ENCODE measurements around the gene SCGB3A2.

SCGB3A2 gene, protein sequence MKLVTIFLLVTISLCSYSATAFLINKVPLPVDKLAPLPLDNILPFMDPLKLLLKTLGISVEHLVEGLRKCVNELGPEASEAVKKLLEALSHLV

DNA sequence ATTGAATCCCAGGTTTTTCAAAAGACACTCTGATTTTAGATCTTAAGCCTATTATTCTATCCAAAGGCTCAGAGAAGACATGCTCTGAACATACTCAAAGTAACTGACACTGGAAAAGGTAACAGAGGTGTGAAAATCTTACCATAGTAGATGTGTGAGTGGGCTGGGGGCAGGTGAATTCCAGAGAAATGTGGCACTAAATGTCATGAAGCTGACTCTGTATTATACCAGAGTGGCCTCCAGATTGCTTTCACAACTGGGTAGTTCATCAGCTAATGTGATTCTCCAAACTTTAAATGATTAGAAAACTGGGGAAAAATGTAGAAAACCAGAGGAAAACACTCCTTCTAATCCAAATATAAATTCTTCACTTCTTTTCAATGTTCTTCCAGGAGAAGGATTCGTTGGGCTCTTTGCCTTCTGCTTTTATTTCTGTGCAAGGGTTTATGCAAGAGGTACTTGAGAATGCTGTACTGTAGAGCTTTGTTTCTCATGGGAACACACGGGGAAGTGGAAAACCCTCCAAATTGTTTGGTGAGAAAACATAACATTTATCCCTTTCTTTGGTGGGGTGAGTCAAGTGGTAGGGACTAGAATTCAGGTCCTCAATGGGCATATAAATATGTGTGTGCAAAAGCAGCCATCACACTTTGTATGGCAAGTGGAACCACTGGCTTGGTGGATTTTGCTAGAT lies at the start of gene SCGB3A2:
SCGB3A2 (plus strand) TSS at position 646 of the 694 bp plus-strand sequence. CDS start 93 bp downstream, outside the sequence.
- peaks cover 13% of the 10 kb centered on the region for H3K4me1 ChIP-seq
- H3K9me3 ChIP-seq: 0 out of 2 replicates have a peak, but pooled peaks cover 2% of the 10 kb centered on the region
- no peak within 1 kb of the TSS for H3K4me3 ChIP-seq
- no peaks in the 10 kb centered on the region for H3K36me3 ChIP-seq (replicated peaks)
- DNase-seq (ENCODE audit: low spot score in 2 of 2): no peak
- peaks cover 12% of the 10 kb centered on the region for H3K27me3 ChIP-seq (ENCODE audit: low read depth)
- in situ Hi-C loops (cut with MboI; ENCODE audit: low sequenced_read_pairs): no loop called here

DNA sequence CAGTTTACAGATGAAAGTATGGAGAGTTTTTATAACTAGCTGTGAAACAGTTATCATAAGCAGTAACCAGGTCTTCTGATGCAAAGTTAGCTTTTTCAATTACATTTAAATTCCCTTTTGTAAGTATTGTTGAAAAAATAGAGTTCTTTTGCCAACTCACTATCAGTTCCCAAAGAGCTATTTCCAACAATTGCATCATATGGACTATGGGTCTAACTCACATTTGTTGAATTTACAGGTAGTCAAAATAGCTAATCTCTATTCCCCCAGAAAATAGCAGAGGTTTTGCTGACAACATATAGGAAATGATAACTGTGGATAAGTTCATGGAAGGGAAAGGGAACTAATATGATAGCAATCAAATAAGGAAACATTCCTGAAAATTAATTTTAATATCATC lies 48.5 kb upstream of the SCGB3A2 start:
- no peak overlapping the region for H3K4me3 ChIP-seq
- H3K9me3 ChIP-seq: no peaks in the 10 kb centered on the region
- H3K27me3 ChIP-seq (ENCODE audit: low read depth): peaks cover 12% of the 10 kb centered on the region
- no peaks in the 10 kb centered on the region for H3K36me3 ChIP-seq (replicated peaks)
- H3K4me1 ChIP-seq: no peaks in the 10 kb centered on the region
- in situ Hi-C loops (cut with MboI; ENCODE audit: low sequenced_read_pairs): no loop called here
- DNase-seq (ENCODE audit: low spot score in 2 of 2): no peak

DNA sequence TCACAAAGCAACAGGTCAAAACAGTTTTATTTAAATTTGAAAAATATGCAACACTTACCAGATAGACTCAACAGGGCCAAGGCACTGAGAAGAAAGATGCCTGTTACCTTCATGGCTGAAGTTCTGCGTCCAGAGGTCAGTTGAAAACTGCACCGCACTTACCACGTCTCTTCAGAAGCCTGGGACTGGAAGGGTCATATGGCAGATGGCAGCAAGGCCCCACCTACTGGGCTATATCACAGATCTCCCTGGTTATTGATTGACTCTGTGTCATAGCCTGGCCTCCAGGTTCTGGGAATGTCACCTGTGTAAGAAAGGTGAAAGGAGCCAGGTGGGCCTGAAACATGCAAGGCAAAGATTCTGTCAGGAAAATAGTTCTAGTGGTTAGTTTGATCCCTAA lies 47.0 kb upstream of the SCGB3A2 start, which contains the start of gene SPINK1:
SPINK1 (minus strand) TSS at position 207 of the 400 bp plus-strand sequence; CDS start at position 113, 94 bp downstream.
- no peaks in the 10 kb centered on the region for H3K9me3 ChIP-seq
- no peaks in the 10 kb centered on the region for H3K4me1 ChIP-seq
- in situ Hi-C loops (cut with MboI; ENCODE audit: low sequenced_read_pairs): no loop called here
- no peaks in the 10 kb centered on the region for H3K36me3 ChIP-seq (replicated peaks)
- H3K4me3 ChIP-seq: no peak within 1 kb of the TSS
- peaks cover 12% of the 10 kb centered on the region for H3K27me3 ChIP-seq (ENCODE audit: low read depth)
- no peak for DNase-seq (ENCODE audit: low spot score in 2 of 2)

DNA sequence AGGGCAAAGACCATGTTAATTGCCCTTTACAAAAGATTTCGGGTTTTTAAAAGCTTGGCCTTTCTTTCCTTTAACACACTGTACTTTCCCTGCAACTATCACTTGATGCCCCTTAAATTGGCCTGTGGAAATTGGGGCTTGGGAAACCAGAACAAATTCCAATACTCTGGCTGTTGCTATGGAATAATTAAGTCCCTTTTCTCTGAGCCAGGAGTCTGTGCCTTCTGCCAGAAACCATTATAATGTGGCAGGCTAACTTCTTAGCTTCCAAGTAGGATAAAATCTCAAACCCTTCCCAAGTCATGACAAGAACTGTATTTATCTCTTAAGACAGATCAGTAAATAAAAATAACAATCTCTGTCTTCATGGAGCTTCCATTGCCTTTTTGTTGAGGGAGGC lies 46.0 kb upstream of the SCGB3A2 start:
- Histone ChIP-seq H3K36me3 (replicated peaks) (no peaks in the 10 kb centered on the region), H3K4me1 (no peaks in the 10 kb centered on the region), H3K27me3 (ENCODE audit: low read depth) (peaks cover 12% of the 10 kb centered on the region), H3K9me3 (no peaks in the 10 kb centered on the region), H3K4me3 (no peak overlapping the region)
- DNase-seq (ENCODE audit: low spot score in 2 of 2): no peak
- in situ Hi-C loops (cut with MboI; ENCODE audit: low sequenced_read_pairs): no loop called here

GRCh38 chr5:147835386-147835798 lies 43.1 kb upstream of the SCGB3A2 start:
- H3K4me3 ChIP-seq: no peak overlapping the region
- in situ Hi-C loops (cut with MboI; ENCODE audit: low sequenced_read_pairs): no loop called here
- H3K9me3 ChIP-seq: no peaks in the 10 kb centered on the region
- H3K36me3 ChIP-seq (replicated peaks): no peaks in the 10 kb centered on the region
- H3K4me1 ChIP-seq: no peaks in the 10 kb centered on the region
- H3K27me3 ChIP-seq (ENCODE audit: low read depth): peaks cover 3% of the 10 kb centered on the region
- DNase-seq (ENCODE audit: low spot score in 2 of 2): no peak

GRCh38 chr5:147836439-147836838 lies 42.1 kb upstream of the SCGB3A2 start:
- in situ Hi-C loops (cut with MboI; ENCODE audit: low sequenced_read_pairs): no loop called here
- Histone ChIP-seq H3K36me3 (replicated peaks) (no peaks in the 10 kb centered on the region), H3K27me3 (ENCODE audit: low read depth) (peaks cover 3% of the 10 kb centered on the region), H3K4me3 (no peak overlapping the region), H3K9me3 (no peaks in the 10 kb centered on the region), H3K4me1 (no peaks in the 10 kb centered on the region)
- DNase-seq (ENCODE audit: low spot score in 2 of 2): no peak

DNA sequence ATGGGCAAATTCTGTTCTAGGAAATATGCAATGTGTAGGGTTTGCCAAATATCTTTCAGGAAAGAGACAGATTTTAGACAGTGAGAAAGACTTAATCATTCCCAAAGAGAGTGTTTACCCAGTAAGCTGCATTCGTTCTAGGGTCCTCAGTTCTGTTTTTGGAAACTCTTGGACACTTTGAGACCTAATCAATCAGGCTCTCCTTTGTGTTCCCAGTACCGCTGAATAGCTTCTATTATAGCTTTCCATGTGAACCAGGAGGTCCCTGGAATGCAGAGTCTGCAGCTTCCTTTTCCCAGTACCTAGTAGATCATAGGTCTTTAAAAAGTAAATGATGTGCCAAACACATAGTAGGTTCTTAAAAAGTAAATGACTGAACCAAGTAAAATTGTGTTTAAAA lies 35.6 kb upstream of the SCGB3A2 start:
- H3K27me3 ChIP-seq (ENCODE audit: low read depth): peaks cover 9% of the 10 kb centered on the region
- no peaks in the 10 kb centered on the region for H3K4me1 ChIP-seq
- no peak for DNase-seq (ENCODE audit: low spot score in 2 of 2)
- no peaks in the 10 kb centered on the region for H3K9me3 ChIP-seq
- no peak overlapping the region for H3K4me3 ChIP-seq
- H3K36me3 ChIP-seq (replicated peaks): no peaks in the 10 kb centered on the region
- in situ Hi-C loops (cut with MboI; ENCODE audit: low sequenced_read_pairs): no loop called here

GRCh38 chr5:147844846-147845245 lies 33.7 kb upstream of the SCGB3A2 start:
- DNase-seq (ENCODE audit: low spot score in 2 of 2): no peak
- Histone ChIP-seq H3K36me3 (replicated peaks) (no peaks in the 10 kb centered on the region), H3K27me3 (ENCODE audit: low read depth) (peaks cover 9% of the 10 kb centered on the region), H3K4me3 (no peak overlapping the region), H3K9me3 (no peaks in the 10 kb centered on the region), H3K4me1 (no peaks in the 10 kb centered on the region)
- in situ Hi-C loops (cut with MboI; ENCODE audit: low sequenced_read_pairs): no loop called here

- no peak for DNase-seq (ENCODE audit: low spot score in 2 of 2)
- no peaks in the 10 kb centered on the region for H3K9me3 ChIP-seq
- no peaks in the 10 kb centered on the region for H3K4me1 ChIP-seq
- in situ Hi-C loops (cut with MboI; ENCODE audit: low sequenced_read_pairs): no loop called here
- H3K36me3 ChIP-seq (replicated peaks): no peaks in the 10 kb centered on the region
- H3K27me3 ChIP-seq (ENCODE audit: low read depth): peaks cover 9% of the 10 kb centered on the region
- H3K4me3 ChIP-seq: no peak overlapping the region
Measured at GRCh38 chr5:147845618-147846017, 32.9 kb upstream of the SCGB3A2 start.

GRCh38 chr5:147849226-147849625 lies 29.3 kb upstream of the SCGB3A2 start:
- peaks cover 4% of the 10 kb centered on the region; the same call in 1 of the 2 replicates for H3K27me3 ChIP-seq (ENCODE audit: low read depth)
- no peaks in the 10 kb centered on the region for H3K36me3 ChIP-seq (replicated peaks)
- no peak for DNase-seq (ENCODE audit: low spot score in 2 of 2)
- no peaks in the 10 kb centered on the region for H3K9me3 ChIP-seq
- H3K4me3 ChIP-seq: no peak overlapping the region
- H3K4me1 ChIP-seq: no peaks in the 10 kb centered on the region
- in situ Hi-C loops (cut with MboI; ENCODE audit: low sequenced_read_pairs): no loop called here

- H3K4me3 ChIP-seq: no peak overlapping the region
- H3K4me1 ChIP-seq: no peaks in the 10 kb centered on the region
- DNase-seq (ENCODE audit: low spot score in 2 of 2): no peak
- peaks cover 4% of the 10 kb centered on the region for H3K27me3 ChIP-seq (ENCODE audit: low read depth)
- H3K36me3 ChIP-seq (replicated peaks): no peaks in the 10 kb centered on the region
- in situ Hi-C loops (cut with MboI; ENCODE audit: low sequenced_read_pairs): loop anchor here (10.0 kb wide), 1 partner anchor 83 kb away; no protein-coding TSS in a partner anchor
- H3K9me3 ChIP-seq: no peaks in the 10 kb centered on the region
Measured at GRCh38 chr5:147851578-147851977, 26.9 kb upstream of the SCGB3A2 start.

DNA sequence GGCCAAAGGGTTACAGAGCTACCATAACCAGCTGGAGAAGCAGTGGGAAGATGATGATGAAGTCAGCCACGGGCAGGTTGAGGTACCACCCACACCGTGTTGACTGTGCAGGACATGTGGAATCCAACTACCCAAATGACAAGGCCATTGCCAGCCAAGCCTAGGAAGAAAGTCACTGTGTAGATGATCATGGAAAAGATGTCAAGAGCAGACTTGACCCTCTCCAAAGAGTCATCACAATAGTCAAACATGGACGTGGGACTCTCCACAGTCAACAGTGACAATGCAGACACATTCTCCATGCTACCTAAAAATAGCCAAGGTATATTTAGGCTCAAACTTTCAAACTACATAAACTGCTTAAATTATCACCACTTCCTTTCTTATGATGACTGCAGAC lies 26.1 kb upstream of the SCGB3A2 start:
- Histone ChIP-seq H3K4me3 (no peak overlapping the region), H3K4me1 (no peaks in the 10 kb centered on the region), H3K27me3 (ENCODE audit: low read depth) (peaks cover 4% of the 10 kb centered on the region), H3K9me3 (no peaks in the 10 kb centered on the region), H3K36me3 (replicated peaks) (no peaks in the 10 kb centered on the region)
- in situ Hi-C loops (cut with MboI; ENCODE audit: low sequenced_read_pairs): loop anchor here (10.0 kb wide), 1 partner anchor 82 kb away; no protein-coding TSS in a partner anchor
- DNase-seq (ENCODE audit: low spot score in 2 of 2): no peak

GRCh38 chr5:147853372-147853987 lies 25.0 kb upstream of the SCGB3A2 start:
- no peaks in the 10 kb centered on the region for H3K4me1 ChIP-seq
- peaks cover 4% of the 10 kb centered on the region for H3K27me3 ChIP-seq (ENCODE audit: low read depth)
- H3K4me3 ChIP-seq: no peak overlapping the region
- H3K36me3 ChIP-seq (replicated peaks): no peaks in the 10 kb centered on the region
- no peaks in the 10 kb centered on the region for H3K9me3 ChIP-seq
- in situ Hi-C loops (cut with MboI; ENCODE audit: low sequenced_read_pairs): loop anchor here (10.0 kb wide), 1 partner anchor 81 kb away; no protein-coding TSS in a partner anchor
- no peak for DNase-seq (ENCODE audit: low spot score in 2 of 2)

DNA sequence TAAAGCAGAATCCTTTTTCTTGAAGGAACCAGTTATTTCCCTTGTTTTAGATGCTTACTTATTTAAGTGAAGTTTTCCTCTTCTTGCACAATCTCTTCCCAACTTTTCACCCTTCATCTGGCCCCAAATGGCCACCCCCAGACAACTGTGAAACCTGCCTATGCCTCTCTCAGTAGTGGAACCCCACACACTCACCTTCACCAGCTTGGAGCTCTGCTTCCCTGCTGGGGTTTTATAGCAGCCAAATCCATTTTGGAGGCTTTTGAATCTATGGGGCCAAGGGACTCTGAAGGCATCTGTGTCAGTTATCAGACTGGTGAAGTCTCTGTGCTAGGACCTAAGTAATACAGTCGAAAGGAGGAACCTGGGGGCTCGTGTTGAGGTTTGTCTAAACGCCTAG lies 24.2 kb upstream of the SCGB3A2 start:
- no peaks in the 10 kb centered on the region for H3K36me3 ChIP-seq (replicated peaks)
- H3K9me3 ChIP-seq: no peaks in the 10 kb centered on the region
- in situ Hi-C loops (cut with MboI; ENCODE audit: low sequenced_read_pairs): loop anchor here (10.0 kb wide), 1 partner anchor 80 kb away; no protein-coding TSS in a partner anchor
- no peak for DNase-seq (ENCODE audit: low spot score in 2 of 2)
- no peaks in the 10 kb centered on the region for H3K4me1 ChIP-seq
- no peak overlapping the region for H3K4me3 ChIP-seq
- peaks cover 4% of the 10 kb centered on the region for H3K27me3 ChIP-seq (ENCODE audit: low read depth)

Data from HAP-1 (cell line).